NCI-H1417 treated with DMSO at 0.1 percent for 48 hours (cell line): ENCODE data around the gene AMPD3.

ENCODE experiments used
- DNase-seq: peaks from one replicate; lab custom pipeline; 2025; lab: John Stamatoyannopoulos, UW

Gene AMPD3

GRCh38 chr11:10488934-10489691 lies 34.0 kb downstream of the AMPD3 start:
- DNase-seq, result no peak

GRCh38 chr11:10490032-10490397 lies 35.0 kb downstream of the AMPD3 start:
- no peak for DNase-seq

DNA sequence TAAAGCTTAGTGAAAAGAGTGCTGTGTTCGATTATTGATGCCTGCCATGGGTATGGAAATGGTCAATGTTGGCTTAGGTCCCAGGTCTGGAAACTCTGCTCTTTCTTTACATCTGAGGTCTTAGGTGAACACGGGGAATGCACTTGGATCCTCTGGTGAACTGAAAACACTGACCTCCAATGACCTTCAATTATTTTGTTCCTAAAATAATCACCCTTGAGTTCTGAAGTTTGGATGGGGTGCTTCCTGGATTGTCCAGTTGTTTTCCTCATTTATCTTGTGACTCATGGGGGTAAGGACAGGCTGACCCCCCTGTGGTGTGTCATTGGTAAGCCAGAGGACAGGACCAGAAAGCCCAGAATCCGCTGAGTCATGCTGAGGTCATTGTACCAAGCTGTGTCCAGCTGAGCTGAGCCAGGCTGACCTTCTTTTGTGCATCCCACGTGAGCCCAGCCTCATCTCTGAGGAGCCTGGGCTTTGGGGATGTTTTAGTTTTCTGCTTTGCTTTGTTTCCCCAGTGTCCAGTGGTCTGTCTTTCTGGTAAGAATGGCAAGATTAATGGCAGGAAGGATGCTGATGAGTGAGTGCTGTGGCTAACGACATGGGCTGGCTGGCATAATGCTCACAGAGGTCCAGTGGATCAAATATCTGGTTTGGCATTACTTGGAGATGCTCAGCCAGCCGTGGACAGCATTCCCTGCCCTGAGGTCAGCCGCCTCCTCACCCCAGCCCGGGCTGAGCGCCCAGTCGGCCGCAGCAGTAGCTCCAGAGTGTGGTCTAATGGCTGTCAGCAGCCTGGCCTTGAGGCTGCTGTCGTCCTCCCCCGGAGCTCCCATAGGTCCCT lies 35.6 kb downstream of the AMPD3 start:
- no peak for DNase-seq

- DNase-seq, result no peak
Observed at GRCh38 chr11:10492084-10492483, 37.0 kb downstream of the AMPD3 start.

- DNase-seq, result no peak
Observed at GRCh38 chr11:10493041-10493663, 38.1 kb downstream of the AMPD3 start.

DNA sequence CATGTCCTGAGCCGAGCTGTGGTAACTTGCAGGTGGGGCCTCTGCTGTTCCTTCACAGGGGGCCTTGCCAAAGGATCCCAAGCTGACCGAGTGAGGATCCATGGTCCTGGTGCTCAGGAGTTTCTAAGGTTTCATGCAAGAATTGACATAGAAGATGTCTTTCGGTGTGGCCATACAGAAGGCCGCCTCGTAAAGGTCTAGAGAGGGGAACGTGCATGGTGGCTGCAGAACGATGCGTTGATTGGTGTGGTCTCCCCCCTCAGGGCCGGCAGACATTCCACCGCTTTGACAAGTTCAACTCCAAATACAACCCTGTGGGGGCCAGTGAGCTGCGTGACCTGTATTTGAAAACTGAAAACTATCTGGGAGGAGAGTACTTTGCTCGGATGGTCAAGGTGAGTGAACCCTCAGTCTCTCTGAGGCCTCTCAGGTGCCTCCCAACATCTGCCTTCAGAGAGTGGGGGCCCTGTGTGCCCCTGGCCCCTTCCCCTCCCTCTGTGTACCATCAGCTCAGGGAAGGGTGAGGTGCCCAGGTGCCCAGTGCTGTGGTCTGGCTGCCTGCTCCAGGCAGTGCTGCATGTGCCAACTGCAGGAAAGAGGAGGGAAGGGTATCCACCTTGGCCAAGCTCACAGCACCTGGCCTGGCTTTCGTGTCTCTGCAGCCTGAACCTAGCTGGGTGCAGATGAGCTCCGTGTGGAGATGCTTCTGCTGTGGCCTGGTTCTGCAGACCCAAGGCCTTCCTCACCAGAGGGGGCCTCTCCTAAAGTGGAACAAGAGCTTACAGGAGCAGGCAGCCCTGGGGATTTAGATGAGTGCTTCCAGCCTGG lies 39.8 kb downstream of the AMPD3 start:
- no peak for DNase-seq

DNA sequence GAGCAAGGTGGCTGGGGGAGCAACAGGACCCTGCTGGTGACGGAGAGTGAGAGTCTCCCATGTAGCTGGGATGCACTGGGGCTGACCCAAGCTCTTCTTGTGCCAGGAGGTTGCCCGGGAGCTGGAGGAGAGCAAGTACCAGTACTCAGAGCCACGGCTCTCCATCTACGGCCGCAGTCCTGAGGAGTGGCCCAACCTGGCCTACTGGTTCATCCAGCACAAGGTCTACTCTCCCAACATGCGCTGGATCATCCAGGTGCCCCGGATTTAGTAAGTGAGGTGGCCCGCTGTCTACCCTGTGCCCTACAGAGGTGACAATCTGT lies 40.4 kb downstream of the AMPD3 start:
- no peak for DNase-seq

DNA sequence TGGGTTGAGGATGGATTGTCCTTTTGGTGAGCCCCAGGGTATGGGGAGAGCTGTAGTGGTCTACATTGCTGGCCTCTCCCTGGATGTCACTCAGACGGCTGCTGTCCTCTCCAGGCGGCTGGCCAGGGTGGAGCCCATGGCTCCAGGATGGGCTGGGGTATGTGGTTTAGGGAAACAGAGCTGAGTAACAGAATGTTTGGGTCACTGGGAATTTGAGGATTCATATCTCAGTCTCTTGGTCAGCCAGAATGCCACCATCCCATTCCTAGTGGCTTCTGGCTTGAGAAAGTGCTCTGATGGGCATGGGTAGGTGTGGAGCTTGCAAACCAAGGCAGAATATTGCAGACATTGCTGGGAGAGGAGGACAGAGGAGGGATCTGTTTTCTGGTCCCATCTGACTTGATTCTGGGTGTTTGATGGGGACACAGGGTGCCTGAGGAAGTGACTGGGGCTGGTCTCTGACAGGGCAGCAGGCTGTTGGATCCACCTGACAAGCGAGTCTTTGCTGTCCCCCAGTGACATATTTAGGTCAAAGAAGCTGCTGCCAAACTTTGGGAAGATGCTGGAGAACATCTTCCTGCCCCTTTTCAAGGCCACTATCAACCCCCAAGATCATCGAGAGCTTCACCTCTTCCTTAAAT lies 41.4 kb downstream of the AMPD3 start:
- no peak for DNase-seq

DNA sequence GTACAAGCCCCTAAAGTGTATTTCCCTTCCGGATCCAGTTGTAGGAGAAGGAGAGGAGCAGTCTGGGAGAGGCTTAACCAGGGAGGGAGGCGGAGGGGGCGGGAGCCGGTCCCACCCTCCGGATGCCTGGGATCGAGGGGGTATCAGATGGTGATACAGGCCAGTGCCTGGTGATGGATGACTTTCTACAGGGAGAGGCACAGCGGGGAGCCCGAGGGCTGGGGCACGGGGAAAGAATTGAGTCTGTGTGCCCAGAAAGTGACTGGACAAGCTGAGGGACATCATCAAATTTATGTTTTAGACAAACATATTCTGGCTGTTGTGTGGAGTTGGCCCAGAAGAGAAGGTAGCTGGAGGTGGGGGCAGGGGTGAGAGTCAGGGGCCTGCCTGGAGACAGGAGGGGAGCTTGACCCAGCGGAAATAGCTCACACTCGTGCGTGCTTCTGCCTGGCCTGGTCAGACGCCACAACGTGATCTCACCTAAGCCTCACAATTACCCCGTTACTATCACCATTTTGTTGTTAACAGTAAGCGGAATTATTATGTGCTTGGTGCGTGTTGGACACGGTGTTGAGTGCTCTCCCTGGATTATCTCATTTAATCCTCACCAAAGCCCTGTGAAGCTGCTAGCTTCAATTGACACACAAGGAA lies 42.4 kb downstream of the AMPD3 start:
- no peak for DNase-seq

DNA sequence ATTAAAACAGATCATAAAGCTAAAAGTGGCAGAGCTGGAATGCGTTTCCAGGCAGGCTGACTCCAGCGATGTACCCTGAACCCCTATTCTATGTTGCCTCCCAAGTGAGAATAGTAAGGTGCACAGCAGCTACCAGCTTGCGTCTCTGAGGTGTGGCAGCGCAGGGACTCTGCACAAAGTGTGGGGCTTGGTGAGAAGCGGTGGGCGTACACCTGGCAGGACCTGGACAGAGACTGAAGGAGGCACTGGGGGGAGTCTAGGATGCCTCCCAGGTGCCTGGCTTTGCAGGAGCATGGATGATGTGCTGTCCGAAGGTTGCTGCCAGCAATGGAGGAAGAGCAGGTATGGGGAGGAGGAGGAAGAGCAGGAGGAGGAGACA lies 42.9 kb downstream of the AMPD3 start:
- DNase-seq, result no peak

DNA sequence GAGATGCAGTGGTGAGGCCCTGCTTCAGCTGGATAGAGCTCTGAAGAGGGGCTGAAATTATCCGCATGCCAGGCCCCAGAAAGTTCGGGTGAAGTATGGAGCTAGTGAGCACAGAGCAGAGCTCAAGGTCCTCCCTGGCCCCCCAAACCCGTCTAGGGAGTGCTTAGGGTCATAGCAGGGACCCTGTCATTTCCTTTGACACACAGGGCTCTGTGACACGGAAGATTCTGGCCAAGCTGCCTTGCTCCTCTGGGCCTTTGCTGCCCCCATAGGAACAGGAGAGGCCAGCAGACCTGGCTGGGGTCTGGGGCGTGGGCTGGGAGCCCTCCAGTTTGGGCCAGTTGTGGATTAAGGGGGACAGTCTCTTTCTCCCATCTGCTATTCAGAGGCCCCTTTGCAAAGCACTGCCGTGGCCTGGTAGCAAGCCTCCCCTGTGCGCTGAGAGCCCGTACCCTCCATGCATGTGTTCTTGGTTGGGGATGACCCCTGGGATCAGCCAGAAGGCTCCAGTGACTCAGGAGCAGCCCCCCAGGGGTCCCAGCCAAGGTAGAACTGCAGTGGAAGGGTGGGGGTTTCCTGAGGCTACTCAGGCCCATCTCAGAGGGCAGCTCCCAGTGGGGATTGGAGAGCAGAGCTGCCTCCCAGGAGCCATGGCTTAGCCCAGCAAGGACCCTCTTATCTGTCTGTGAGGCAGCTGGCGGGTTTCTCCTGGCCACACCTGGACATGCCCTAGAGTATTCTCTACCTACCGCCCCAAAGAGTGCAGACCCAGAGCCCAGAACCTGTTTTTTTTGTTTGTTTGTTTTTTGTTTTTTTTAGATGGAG lies 43.6 kb downstream of the AMPD3 start:
- DNase-seq, result no peak

- DNase-seq, result no peak
Observed at GRCh38 chr11:10499452-10499851, 44.4 kb downstream of the AMPD3 start.

- no peak for DNase-seq
Observed at GRCh38 chr11:10499874-10500601, 45.0 kb downstream of the AMPD3 start.

GRCh38 chr11:10500757-10501684 lies 46.0 kb downstream of the AMPD3 start:
- no peak for DNase-seq

DNA sequence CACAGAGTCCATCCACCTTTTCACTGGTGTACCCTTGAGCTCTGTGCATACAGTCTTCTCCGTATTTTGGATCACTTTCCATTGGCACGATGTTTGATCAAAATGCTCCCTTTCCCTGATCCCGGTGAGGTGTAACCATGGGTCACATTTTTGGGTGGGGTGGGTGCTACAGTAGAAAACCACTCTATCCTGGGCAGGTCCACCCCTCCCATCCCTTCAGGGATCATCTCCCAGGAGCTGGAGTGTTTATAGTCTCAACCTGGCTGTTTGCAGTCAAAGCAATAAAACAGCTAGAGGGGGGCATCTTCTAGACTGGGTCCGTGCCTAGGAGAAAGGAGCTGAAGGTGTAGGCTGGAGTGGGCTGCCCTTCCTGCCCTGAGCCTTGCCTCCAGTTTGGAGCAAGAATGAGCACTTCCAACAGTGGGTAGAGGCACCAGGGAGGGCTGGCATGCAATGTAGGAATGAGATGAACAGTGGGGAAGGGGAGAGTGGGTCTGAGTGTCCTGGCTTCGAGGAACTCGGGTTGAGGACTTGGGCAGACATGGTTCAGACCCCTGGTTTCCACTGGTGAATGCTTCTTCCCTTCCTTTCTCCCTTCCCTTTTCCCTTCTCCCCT lies 47.1 kb downstream of the AMPD3 start:
- no peak for DNase-seq

DNA sequence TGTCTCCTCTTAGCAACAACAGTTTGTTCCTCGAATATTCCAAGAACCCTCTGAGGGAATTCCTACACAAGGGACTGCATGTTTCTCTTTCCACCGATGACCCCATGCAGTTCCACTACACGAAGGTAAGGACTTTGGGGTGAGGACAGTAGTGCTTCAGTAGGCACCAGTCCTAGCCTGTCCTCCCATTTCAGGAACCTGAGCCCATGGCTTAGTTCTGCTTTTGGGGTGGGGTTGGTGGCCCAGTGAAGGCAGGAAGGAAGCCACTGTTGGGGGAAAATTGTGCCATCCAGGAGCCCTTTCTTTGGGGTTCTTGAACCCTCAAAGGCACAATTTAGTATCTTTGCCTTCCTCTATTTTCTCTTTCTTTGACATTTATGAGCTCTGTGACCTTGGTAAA lies 47.7 kb downstream of the AMPD3 start:
- DNase-seq, result no peak

- DNase-seq, result no peak
Observed at GRCh38 chr11:10503221-10503620, 48.2 kb downstream of the AMPD3 start.
